Measurements from ENCODE around the gene STARD5.

- TF ChIP-seq POLR2AphosphoS5 (IDR thresholded peaks at IDR 0.05; ENCODE audit: borderline replicate concordance, low read depth, low read length) (no peak), FOXP2 (optimal IDR thresholded peaks at IDR 0.05; ENCODE audit: control extremely low read depth, extremely low read length, insufficient read depth) (no peak), EZH2 (IDR thresholded peaks at IDR 0.05) (no peak)
Measured at GRCh38 chr15:81270781-81271491, 53.0 kb downstream of the STARD5 start.
